Large intestine (tissue), 3 donors: Measurements from ENCODE around the gene ACSS1. TPM values are rescaled to one million over a fixed set of nuclear protein-coding genes. Genes with fewer than 3 reads are reported as not detected.
A peak's percentile ranks its signal among the peaks of the same experiment; 100 is the strongest.

Experiments used
- DNase-seq, 2 donors: peaks; one replicate each; pipeline versions ENCODE4 v3.0.0 to v3.0.0-alpha.2; 2013
- H3K27ac ChIP-seq: one replicate; pipeline ENCODE4 v1.5.1; 2013; ENCODE audit warnings: low read length
- H3K27me3 ChIP-seq: 2 replicates; pipeline ENCODE4 v1.6.1; 2013; ENCODE audit warnings: low read length; ENCODE audit not compliant: control insufficient read depth, insufficient read depth
- H3K36me3 ChIP-seq: 2 replicates; pipeline ENCODE4 v1.6.1; 2013; ENCODE audit warnings: low read length; ENCODE audit not compliant: control insufficient read depth, insufficient read depth
- H3K4me1 ChIP-seq: one replicate; pipeline ENCODE4 v1.6.1; 2013; ENCODE audit warnings: low read length; ENCODE audit not compliant: control insufficient read depth, insufficient read depth
- H3K4me3 ChIP-seq: one replicate; pipeline ENCODE4 v1.5.1; 2013; ENCODE audit warnings: low read length
- H3K9me3 ChIP-seq: one replicate; pipeline ENCODE4 v1.6.1; 2013; ENCODE audit warnings: mild to moderate bottlenecking, low read depth, low read length, moderate library complexity; ENCODE audit not compliant: control insufficient read depth
- WGBS: methylation state at CpG from one replicate; pipeline ENCODE4 v1.1.5; 2013; ENCODE audit warnings: low lambda C conversion rate; ENCODE audit not compliant: insufficient coverage; 5-methylcytosine and 5-hydroxymethylcytosine counted together
- polyA plus RNA-seq: library from polyadenylated mRNA; unstranded; fragments of 120-200 nt; gene quantifications from one replicate; pipeline ENCODE4 v1.2.1, GENCODE V29; 2013

Gene ACSS1
- polyA plus RNA-seq, 1 donor: 102 TPM

- H3K9me3 ChIP-seq: peaks cover 5% of the 10 kb centered on the region
- no peaks in the 10 kb centered on the region for H3K4me1 ChIP-seq
- no peak overlapping the region for H3K27ac ChIP-seq
- DNase-seq: no peak
- H3K36me3 ChIP-seq: no peaks in the 10 kb centered on the region
- WGBS: no CpG with 5 or more reads among the region's 4 CpGs
- peaks cover 82% of the 10 kb centered on the region for H3K27me3 ChIP-seq
- no peak overlapping the region for H3K4me3 ChIP-seq
Measured at GRCh38 chr20:25079171-25079570, 21.2 kb upstream of the ACSS1 start.

- Histone ChIP-seq H3K36me3 (no peaks in the 10 kb centered on the region), H3K9me3 (peaks cover 5% of the 10 kb centered on the region), H3K4me3 (no peak overlapping the region), H3K27me3 (peaks cover 77% of the 10 kb centered on the region), H3K4me1 (no peaks in the 10 kb centered on the region), H3K27ac (no peak overlapping the region)
- WGBS: no CpG with 5 or more reads among the region's 8 CpGs
- no peak for DNase-seq
Measured at GRCh38 chr20:25078662-25079061, 20.7 kb upstream of the ACSS1 start.

- H3K27me3 ChIP-seq: peaks cover 73% of the 10 kb centered on the region
- H3K9me3 ChIP-seq: peaks cover 5% of the 10 kb centered on the region
- no peak overlapping the region for H3K27ac ChIP-seq
- no peaks in the 10 kb centered on the region for H3K36me3 ChIP-seq
- H3K4me1 ChIP-seq: no peaks in the 10 kb centered on the region
- no CpG with 5 or more reads among the region's 38 CpGs for WGBS
- DNase-seq: peak in 1 of 2 donors; percentile 17
- no peak overlapping the region for H3K4me3 ChIP-seq
Measured at GRCh38 chr20:25077610-25078169, 19.8 kb upstream of the ACSS1 start.

GRCh38 chr20:25076731-25077609, 19.0 kb upstream of the ACSS1 start:
- no peaks in the 10 kb centered on the region for H3K36me3 ChIP-seq
- peak in 1 of 2 donors; percentile 24 for DNase-seq
- H3K27me3 ChIP-seq: peaks cover 73% of the 10 kb centered on the region
- H3K4me1 ChIP-seq: no peaks in the 10 kb centered on the region
- no peak overlapping the region for H3K27ac ChIP-seq
- WGBS: no CpG with 5 or more reads among the region's 14 CpGs
- H3K9me3 ChIP-seq: peaks cover 5% of the 10 kb centered on the region
- H3K4me3 ChIP-seq: no peak overlapping the region

- peaks cover 2% of the 10 kb centered on the region for H3K9me3 ChIP-seq
- H3K27ac ChIP-seq: no peak overlapping the region
- H3K4me1 ChIP-seq: no peaks in the 10 kb centered on the region
- no CpG with 5 or more reads among the region's 2 CpGs for WGBS
- H3K27me3 ChIP-seq: peaks cover 71% of the 10 kb centered on the region
- no peak overlapping the region for H3K4me3 ChIP-seq
- no peaks in the 10 kb centered on the region for H3K36me3 ChIP-seq
- no peak for DNase-seq
Measured at GRCh38 chr20:25076201-25076600, 18.3 kb upstream of the ACSS1 start.

- Histone ChIP-seq H3K27ac (no peak overlapping the region), H3K36me3 (no peaks in the 10 kb centered on the region), H3K4me3 (no peak overlapping the region), H3K9me3 (no peaks in the 10 kb centered on the region), H3K4me1 (no peaks in the 10 kb centered on the region), H3K27me3 (peaks cover 62% of the 10 kb centered on the region)
- DNase-seq: no peak
- WGBS: no CpG with 5 or more reads among the region's 9 CpGs
Measured at GRCh38 chr20:25073544-25073943, 15.6 kb upstream of the ACSS1 start.

- H3K9me3 ChIP-seq: no peaks in the 10 kb centered on the region
- H3K36me3 ChIP-seq: no peaks in the 10 kb centered on the region
- no peaks in the 10 kb centered on the region for H3K4me1 ChIP-seq
- peaks cover 50% of the 10 kb centered on the region for H3K27me3 ChIP-seq
- H3K27ac ChIP-seq: no peak overlapping the region
- whole genome bisulfite sequencing: 100% methylated on average over 1 of the region's 7 CpGs
- DNase-seq: no peak
- H3K4me3 ChIP-seq: no peak overlapping the region
Measured at GRCh38 chr20:25072226-25072811, 14.4 kb upstream of the ACSS1 start.

- Histone ChIP-seq H3K4me1 (no peaks in the 10 kb centered on the region), H3K27me3 (peaks cover 44% of the 10 kb centered on the region), H3K4me3 (no peak overlapping the region), H3K36me3 (no peaks in the 10 kb centered on the region), H3K27ac (no peak overlapping the region), H3K9me3 (no peaks in the 10 kb centered on the region)
- WGBS: no CpG with 5 or more reads among the region's 4 CpGs
- no peak for DNase-seq
Measured at GRCh38 chr20:25071734-25072133, 13.8 kb upstream of the ACSS1 start.

- H3K4me1 ChIP-seq: peaks cover 4% of the 10 kb centered on the region
- no peak for DNase-seq
- H3K27me3 ChIP-seq: peaks cover 38% of the 10 kb centered on the region
- no peaks in the 10 kb centered on the region for H3K36me3 ChIP-seq
- WGBS: no CpG with 5 or more reads among the region's 5 CpGs
- no peaks in the 10 kb centered on the region for H3K9me3 ChIP-seq
- H3K27ac ChIP-seq: no peak overlapping the region
- no peak overlapping the region for H3K4me3 ChIP-seq
Measured at GRCh38 chr20:25070821-25071473, 13.0 kb upstream of the ACSS1 start.
